ENCODE measurements around the gene LRRIQ1. TPM values are rescaled to one million over a fixed set of nuclear protein-coding genes. Genes with fewer than 3 reads are reported as not detected.

The LRRIQ1 gene
- total RNA-seq, 1 experiment from 2014 or later = 0.39 TPM

DNA sequence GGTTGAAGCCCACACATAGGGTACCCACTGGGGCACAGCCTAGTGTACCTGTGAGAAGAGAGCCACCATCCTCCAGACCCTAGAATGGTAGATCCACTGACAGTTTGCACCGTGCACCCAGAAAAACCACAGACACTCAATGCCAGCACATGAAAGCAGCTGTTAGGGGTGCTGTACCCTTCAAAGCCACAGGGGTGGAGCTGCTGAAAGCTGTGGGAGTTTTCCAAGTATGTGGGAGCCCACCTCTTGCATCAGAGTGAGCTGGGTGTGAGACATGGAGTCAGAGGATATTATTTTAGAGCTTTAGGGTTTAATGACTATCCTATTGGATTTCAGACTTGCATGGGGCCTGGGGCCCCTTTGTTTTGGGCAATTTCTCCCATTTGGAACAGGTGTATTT lies 30.5 kb upstream of the LRRIQ1 start:
- Histone ChIP-seq H3K23me2 (ENCODE audit: insufficient read length, low read depth, low read length, poor library complexity, severe bottlenecking) (no peaks in the 10 kb centered on the region), H3K4me1 (ENCODE audit: insufficient read depth, low read length) (peaks cover 10% of the 10 kb centered on the region; the same call in 1 of the 2 replicates), H3K79me1 (ENCODE audit: insufficient read depth, low read depth, low read length, poor library complexity, severe bottlenecking) (no peaks in the 10 kb centered on the region), H3K23ac (ENCODE audit: insufficient read length, low read depth, low read length) (no peak overlapping the region), H4K8ac (replicated peaks; ENCODE audit: insufficient read length, low read depth, low read length) (no peak overlapping the region), H2BK120ac (ENCODE audit: low read depth, low read length, poor library complexity, severe bottlenecking) (no peak overlapping the region), H3K9ac (ENCODE audit: extremely low read depth, insufficient read length, low read length) (no peak overlapping the region), H2BK20ac (ENCODE audit: low read depth, low read length, poor library complexity, severe bottlenecking) (no peak overlapping the region), H2AK5ac (ENCODE audit: insufficient read length, low read length) (no peak overlapping the region), H3K18ac (ENCODE audit: insufficient read length, low read depth, low read length) (no peak overlapping the region), H3K4ac (ENCODE audit: low read depth, low read length) (no peak overlapping the region), H4K20me1 (ENCODE audit: control insufficient read depth, insufficient read depth, insufficient read length) (no peaks in the 10 kb centered on the region), H2BK15ac (ENCODE audit: low read depth, low read length) (no peak overlapping the region), H3K9me3 (ENCODE audit: control insufficient read depth, low read depth, low read length) (no peaks in the 10 kb centered on the region), H2BK5ac (ENCODE audit: insufficient read length, low read length) (no peak overlapping the region), H3K14ac (ENCODE audit: insufficient read depth, low read length) (no peak overlapping the region), H4K91ac (ENCODE audit: insufficient read length, low read depth, low read length) (no peak overlapping the region), H3K27me3 (ENCODE audit: insufficient read depth, low read length) (no peaks in the 10 kb centered on the region), H4K5ac (ENCODE audit: insufficient read length, low read depth, low read length) (no peak overlapping the region), H3K79me2 (ENCODE audit: insufficient read depth, low read length) (no peaks in the 10 kb centered on the region), H2AFZ (ENCODE audit: low read length) (no peak overlapping the region), H3K27ac (ENCODE audit: insufficient read length, low read depth, low read length) (no peak overlapping the region), H2BK12ac (ENCODE audit: insufficient read length, low read depth, low read length) (no peak overlapping the region), H3T11ph (ENCODE audit: low read length) (no peak overlapping the region), H3K4me2 (ENCODE audit: insufficient read depth, insufficient read length, low read length) (no peak overlapping the region), H3K56ac (ENCODE audit: insufficient read length, low read depth, low read length) (no peak overlapping the region)
- H3K4me1 Mint-ChIP-seq = peaks cover 32 to 40% of the 10 kb centered on the region in 2 experiments
- H3K9me3 Mint-ChIP-seq = peaks cover 0 to 6% of the 10 kb centered on the region in 2 experiments; a peak in 4 of 5 replicates
- H3K36me3 Mint-ChIP-seq (ENCODE audit: insufficient read depth in 1 of 3, low read depth in 3 of 3) = peaks cover 0 to 18% (median 8%) of the 10 kb centered on the region in 3 experiments; a peak in 6 of 7 replicates
- H3K27me3 Mint-ChIP-seq (ENCODE audit: low read depth) = no peaks in the 10 kb centered on the region
- H3K4me3 Mint-ChIP-seq = no peak overlapping the region; a peak in 1 of 5 replicates
- H3K27ac Mint-ChIP-seq = no peak overlapping the region
- no peak for DNase-seq
- TF ChIP-seq, protein P1, sequence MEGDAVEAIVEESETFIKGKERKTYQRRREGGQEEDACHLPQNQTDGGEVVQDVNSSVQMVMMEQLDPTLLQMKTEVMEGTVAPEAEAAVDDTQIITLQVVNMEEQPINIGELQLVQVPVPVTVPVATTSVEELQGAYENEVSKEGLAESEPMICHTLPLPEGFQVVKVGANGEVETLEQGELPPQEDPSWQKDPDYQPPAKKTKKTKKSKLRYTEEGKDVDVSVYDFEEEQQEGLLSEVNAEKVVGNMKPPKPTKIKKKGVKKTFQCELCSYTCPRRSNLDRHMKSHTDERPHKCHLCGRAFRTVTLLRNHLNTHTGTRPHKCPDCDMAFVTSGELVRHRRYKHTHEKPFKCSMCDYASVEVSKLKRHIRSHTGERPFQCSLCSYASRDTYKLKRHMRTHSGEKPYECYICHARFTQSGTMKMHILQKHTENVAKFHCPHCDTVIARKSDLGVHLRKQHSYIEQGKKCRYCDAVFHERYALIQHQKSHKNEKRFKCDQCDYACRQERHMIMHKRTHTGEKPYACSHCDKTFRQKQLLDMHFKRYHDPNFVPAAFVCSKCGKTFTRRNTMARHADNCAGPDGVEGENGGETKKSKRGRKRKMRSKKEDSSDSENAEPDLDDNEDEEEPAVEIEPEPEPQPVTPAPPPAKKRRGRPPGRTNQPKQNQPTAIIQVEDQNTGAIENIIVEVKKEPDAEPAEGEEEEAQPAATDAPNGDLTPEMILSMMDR (conservative IDR thresholded peaks at IDR 0.05) = no peak
- WGBS (ENCODE audit: extremely low coverage, insufficient read length, low lambda C conversion rate) = no CpG with 5 or more reads among the region's 1 CpG
